LNCaP clone FGC (cell line): ENCODE results near the gene BMX.

Experiments used
- DNase-seq: peaks from one replicate; pipeline ENCODE4 v3.0.0-alpha.2; 2011; ENCODE audit warnings: low read depth
- H3K4me3 ChIP-seq: 2 replicates; pipeline ENCODE4 v1.5.1; 2011; ENCODE audit warnings: mild to moderate bottlenecking, low read depth, low read length, control low read depth
- CTCF ChIP-seq: IDR thresholded peaks from 2 replicates; pipeline ENCODE4 v1.5.1; 2012; ENCODE audit warnings: mild to moderate bottlenecking; ENCODE audit not compliant: control insufficient read depth, insufficient read depth; ENCODE audit errors: extremely low read depth

BMX gene

GRCh38 chrX:15471028-15471427, 29.6 kb upstream of the BMX start:
- TF ChIP-seq CTCF: peak; percentile 69
- no peak overlapping the region for H3K4me3 ChIP-seq
- no peak for DNase-seq

- TF ChIP-seq CTCF: no peak
- no peak for DNase-seq
- H3K4me3 ChIP-seq: no peak overlapping the region
These were observed 28.1 kb upstream of the BMX start for GRCh38 chrX:15472531-15472930.

- no peak for DNase-seq
- H3K4me3 ChIP-seq: no peak overlapping the region
- no peak for TF ChIP-seq CTCF
These were observed 26.6 kb upstream of the BMX start for GRCh38 chrX:15474028-15474427.

GRCh38 chrX:15475021-15475420, 25.6 kb upstream of the BMX start:
- TF ChIP-seq CTCF: no peak
- DNase-seq: no peak
- H3K4me3 ChIP-seq: no peak overlapping the region

GRCh38 chrX:15475486-15475885, 25.1 kb upstream of the BMX start:
- DNase-seq: no peak
- H3K4me3 ChIP-seq: no peak overlapping the region
- no peak for TF ChIP-seq CTCF

- no peak overlapping the region for H3K4me3 ChIP-seq
- TF ChIP-seq CTCF: no peak
These were observed 16.7 kb upstream of the BMX start for GRCh38 chrX:15483891-15484290.

GRCh38 chrX:15492469-15492868, 8.1 kb upstream of the BMX start:
- peak overlapping the region; percentile 62 for H3K4me3 ChIP-seq
- no peak for DNase-seq
- TF ChIP-seq CTCF: no peak

More at GRCh38 chrX:15483891-15484290, 16.7 kb upstream of the BMX start:
- DNase-seq: no peak
